ENCODE results near the gene RDH11.
A peak's percentile ranks its signal among the peaks of the same experiment; 100 is the strongest.
"Not testable (repeated sequence)": the region's sequence is repeated elsewhere in the genome, so short reads cannot be mapped to it uniquely, and the experiment has no call there.

RDH11 gene, protein sequence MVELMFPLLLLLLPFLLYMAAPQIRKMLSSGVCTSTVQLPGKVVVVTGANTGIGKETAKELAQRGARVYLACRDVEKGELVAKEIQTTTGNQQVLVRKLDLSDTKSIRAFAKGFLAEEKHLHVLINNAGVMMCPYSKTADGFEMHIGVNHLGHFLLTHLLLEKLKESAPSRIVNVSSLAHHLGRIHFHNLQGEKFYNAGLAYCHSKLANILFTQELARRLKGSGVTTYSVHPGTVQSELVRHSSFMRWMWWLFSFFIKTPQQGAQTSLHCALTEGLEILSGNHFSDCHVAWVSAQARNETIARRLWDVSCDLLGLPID

DNA sequence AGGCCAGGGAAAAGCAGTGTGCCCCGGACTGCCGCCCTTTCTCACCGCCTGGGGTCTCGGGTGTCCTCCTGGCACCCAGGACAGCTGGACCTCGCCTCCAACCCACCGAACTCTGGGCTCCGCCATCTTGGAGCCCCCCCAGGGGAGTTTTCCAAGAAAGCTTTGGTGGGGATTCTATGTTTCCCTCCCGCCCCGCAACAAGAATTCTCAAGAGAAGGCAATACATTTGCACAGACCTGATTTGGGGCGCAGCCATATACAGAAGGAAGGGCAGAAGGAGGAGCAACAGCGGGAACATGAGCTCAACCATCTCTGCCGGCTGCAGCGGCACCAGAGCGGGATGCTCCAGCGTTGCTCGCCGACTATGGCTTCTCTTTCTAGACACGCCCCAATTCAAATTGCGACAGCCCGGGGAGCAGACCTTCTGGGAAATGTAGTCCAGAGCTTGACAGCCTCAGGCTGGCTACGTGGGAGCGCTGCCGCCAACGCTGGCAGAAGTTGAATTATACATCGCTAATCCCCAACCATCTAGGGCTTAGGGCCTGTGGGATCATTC is at the start of gene RDH11:
Gene RDH11 (minus strand): TSS at position 371 of the 556 bp plus-strand sequence. CDS start 61 bp downstream, at position 310.
- FAIRE-seq, result peak; percentile 99
- peak; percentile 100 for DNase-seq (ENCODE audit: insufficient read length, low spot score)

DNA sequence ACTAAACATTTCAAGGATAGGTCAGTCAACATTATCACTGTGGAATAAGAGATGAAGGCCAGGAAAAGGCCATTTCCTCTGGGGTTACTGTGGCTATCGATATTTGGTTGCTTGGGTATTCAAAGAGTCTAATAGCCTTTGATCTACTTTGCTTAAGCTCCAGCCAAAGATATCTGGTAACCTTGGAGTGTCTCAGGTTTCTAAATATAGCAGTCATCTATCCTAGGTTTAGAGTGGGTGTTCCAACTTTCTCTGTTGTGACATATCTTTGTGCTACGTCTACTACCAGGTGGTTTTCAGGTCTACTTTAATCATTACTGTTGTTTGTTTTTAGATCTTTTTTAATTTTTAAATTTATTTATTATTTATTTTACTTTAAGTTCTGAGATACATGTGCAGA is 48.5 kb upstream of the RDH11 start:
- FAIRE-seq, result peak; percentile 91
- DNase-seq (ENCODE audit: insufficient read length, low spot score), result no peak

GRCh38 chr14:67738740-67739504 is 43.4 kb upstream of the RDH11 start:
- DNase-seq (ENCODE audit: insufficient read length, low spot score), result peak; percentile 89
- FAIRE-seq, result peak; percentile 93

- DNase-seq (ENCODE audit: insufficient read length, low spot score), result no peak
- peak; percentile 52 for FAIRE-seq
Measured at GRCh38 chr14:67736771-67737170, 41.2 kb upstream of the RDH11 start.

GRCh38 chr14:67735336-67736147 is 40.0 kb upstream of the RDH11 start:
- peak; percentile 86 for FAIRE-seq
- no peak for DNase-seq (ENCODE audit: insufficient read length, low spot score)

GRCh38 chr14:67734675-67735074 is 39.1 kb upstream of the RDH11 start:
- FAIRE-seq, result no peak
- DNase-seq (ENCODE audit: insufficient read length, low spot score), result no peak

GRCh38 chr14:67733616-67734015 is 38.1 kb upstream of the RDH11 start:
- DNase-seq (ENCODE audit: insufficient read length, low spot score), result no peak
- FAIRE-seq, result no peak

DNA sequence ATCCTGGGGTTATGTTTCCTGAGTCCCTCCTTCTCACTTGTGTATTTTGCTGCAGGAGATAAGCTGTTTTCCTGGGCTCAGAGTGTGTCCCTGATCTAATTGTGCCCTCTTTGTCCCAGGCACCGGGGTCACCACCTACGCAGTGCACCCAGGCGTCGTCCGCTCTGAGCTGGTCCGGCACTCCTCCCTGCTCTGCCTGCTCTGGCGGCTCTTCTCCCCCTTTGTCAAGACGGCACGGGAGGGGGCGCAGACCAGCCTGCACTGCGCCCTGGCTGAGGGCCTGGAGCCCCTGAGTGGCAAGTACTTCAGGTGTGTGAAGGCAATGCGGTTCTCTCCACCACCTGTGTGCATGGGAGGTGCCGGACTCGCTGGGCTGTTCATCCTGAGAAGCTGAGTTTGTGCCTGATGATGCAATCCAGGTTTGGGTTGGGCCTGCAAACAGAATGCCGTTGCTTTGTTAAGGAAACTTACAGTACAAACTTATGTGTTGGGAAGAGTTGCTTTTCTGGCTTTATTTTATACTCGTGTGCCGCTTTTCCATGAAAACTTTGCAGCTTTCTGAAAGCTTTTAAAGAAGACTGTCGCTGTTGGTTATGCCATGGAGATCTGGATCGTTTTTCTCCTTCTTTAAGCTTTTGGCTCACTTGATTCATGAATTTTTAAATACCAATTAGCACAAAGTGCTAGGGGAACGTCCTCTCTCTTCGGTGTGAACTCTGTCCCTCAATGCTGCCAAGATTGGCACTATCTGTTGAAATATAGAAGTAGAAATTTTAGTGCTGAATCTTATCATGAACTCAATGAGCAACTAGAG is 33.7 kb upstream of the RDH11 start:
- no peak for DNase-seq (ENCODE audit: insufficient read length, low spot score)
- FAIRE-seq, result peak; percentile 81

DNA sequence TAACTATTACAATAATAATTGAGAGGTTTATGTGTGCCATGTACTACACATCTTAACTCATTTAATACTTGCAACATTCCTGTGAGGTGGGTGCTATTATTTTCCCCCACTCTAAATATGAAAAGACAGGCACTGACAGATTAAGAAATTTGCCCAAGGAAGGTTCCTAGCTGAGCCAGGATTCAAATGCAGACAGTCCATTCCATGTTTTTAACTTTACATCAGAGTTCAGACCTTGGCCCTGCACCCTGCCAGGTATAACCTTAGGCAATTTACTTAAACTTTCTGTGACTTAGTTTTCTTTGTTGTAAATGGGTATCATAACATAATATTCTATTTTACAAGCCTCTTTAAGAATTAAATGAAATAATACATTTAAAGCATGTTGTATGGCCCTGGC is 32.7 kb upstream of the RDH11 start:
- DNase-seq (ENCODE audit: insufficient read length, low spot score), result no peak
- no peak for FAIRE-seq

DNA sequence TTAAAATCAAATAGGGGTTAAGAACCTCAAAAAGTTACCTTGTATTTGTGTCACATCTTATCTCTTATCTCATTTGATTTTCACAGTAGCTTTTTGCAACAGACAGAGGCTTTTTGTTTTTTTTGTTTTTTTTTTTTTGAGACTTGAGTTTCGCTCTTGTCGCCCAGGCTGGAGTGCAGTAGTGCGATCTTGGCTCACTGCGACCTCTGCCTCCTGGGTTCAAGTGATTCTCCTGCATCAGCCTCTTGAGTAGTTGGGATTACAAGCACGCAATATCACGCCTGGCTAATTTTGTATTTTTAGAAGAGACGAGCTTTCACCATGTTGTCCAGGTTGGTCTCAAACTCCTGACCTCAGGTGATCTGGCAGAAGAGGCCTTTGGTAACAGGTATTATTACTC is 31.8 kb upstream of the RDH11 start:
- FAIRE-seq, result peak; percentile 62

DNA sequence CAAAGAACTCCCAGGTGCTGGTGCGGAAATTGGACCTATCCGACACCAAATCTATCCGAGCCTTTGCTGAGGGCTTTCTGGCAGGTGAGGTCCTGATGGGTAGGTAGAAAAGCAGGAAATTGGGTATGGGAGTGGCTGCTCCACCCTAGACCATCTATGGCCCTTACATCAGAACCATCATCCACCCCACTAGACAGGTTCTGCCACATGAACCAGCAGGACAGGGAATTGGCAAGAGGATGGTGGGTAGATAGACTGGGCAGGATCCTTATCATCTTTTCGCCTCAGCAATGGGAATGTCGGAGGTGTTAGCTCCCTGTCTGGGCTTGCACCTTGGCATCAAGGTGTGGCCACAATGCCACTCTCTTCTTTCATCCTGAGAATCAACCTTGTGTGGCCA is 29.6 kb upstream of the RDH11 start:
- FAIRE-seq, result no peak
- no peak for DNase-seq (ENCODE audit: insufficient read length, low spot score)

More for the DNA sequence above, 31.8 kb upstream of the RDH11 start:
- DNase-seq (ENCODE audit: insufficient read length, low spot score), result no peak

DNA sequence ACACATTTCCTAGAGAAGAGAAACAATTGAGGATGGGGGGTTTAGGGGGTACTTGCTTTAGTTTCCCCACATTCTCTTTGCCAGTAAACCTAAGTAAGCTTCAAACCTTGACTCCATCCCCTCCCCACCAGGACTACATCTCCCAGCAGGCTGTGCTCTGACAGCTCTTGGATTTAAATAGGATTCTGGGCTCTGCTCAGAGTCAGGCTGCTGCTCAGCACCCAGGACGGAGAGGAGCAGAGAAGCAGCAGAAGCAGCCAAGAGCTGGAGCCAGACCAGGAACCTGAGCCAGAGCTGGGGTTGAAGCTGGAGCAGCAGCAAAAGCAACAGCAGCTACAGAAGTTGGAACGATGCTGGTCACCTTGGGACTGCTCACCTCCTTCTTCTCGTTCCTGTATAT is 26.7 kb upstream of the RDH11 start:
- DNase-seq (ENCODE audit: insufficient read length, low spot score) (peak; percentile 69), FAIRE-seq (peak; percentile 95)

GRCh38 chr14:67721875-67722274 is 26.3 kb upstream of the RDH11 start:
- no peak for DNase-seq (ENCODE audit: insufficient read length, low spot score)

DNA sequence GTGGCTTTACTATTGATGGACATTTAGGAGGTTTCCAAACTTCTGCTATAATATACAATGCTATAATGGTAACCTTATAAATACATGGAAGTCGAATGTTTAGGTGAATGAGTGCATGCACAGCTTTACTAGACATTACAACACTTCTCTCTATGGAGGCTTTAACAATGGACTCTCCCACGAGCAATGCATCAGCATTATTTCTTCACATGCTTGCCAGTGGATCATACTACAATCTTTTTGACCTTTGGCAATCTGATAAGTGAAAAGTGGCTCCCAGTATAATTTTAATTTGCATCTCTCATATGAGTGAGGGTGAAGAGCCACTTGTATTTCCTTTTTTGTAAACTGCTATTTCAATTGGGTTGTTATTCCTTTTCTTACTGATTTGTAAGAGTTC is 24.3 kb upstream of the RDH11 start:
- FAIRE-seq, result no peak
- DNase-seq (ENCODE audit: insufficient read length, low spot score), result no peak

More at GRCh38 chr14:67721875-67722274, 26.3 kb upstream of the RDH11 start:
- no peak for FAIRE-seq

DNA sequence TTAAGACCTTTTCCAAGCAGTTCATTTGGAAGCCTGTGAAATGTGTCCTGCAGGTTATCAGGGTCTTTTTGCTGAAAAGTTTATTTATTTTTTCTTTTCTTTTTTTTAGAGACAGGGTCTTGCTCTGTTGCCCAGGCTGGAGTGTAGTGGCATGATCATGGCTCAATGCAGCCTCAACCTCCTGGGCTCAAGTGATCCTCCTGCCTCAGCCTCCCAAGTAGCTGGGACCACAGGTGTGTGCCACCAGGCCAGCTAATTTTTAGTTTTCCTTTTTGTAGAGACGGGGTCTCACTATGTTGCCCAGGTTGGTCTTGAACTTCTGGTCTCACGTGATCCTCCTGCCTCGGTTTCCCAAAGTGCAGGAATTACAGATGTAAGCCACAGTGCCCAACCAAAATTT is 23.8 kb upstream of the RDH11 start:
- DNase-seq (ENCODE audit: insufficient read length, low spot score); FAIRE-seq: not testable (repeated sequence)

- DNase-seq (ENCODE audit: insufficient read length, low spot score) (no peak), FAIRE-seq (peak; percentile 96)
Measured at GRCh38 chr14:67718265-67718664, 22.7 kb upstream of the RDH11 start.

DNA sequence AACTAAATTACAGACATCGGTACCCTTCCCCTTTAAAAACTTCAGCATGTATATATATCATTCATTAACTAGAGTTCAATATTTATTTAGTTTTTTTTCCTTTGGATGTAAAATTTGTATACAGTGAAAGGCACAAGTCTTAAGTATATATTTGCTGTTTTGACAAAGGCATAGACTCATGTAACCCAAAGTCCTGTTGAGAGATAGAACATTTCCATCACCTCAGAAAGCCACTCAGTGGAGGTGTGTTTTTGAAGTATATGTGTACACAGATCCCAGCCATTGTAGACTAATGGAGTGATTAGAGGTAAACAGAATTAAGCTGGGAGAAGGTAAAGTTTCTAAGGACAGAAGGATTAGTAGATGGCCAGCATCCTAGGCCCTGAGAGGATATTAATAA is 21.5 kb upstream of the RDH11 start:
- no peak for FAIRE-seq
- no peak for DNase-seq (ENCODE audit: insufficient read length, low spot score)

GRCh38 chr14:67710209-67710608 is 14.6 kb upstream of the RDH11 start:
- DNase-seq (ENCODE audit: insufficient read length, low spot score) (no peak), FAIRE-seq (no peak)

- peak; percentile 81 for FAIRE-seq
- not testable (repeated sequence) for DNase-seq (ENCODE audit: insufficient read length, low spot score)
Measured at GRCh38 chr14:67709796-67710195, 14.2 kb upstream of the RDH11 start.

- not testable (repeated sequence) for FAIRE-seq; DNase-seq (ENCODE audit: insufficient read length, low spot score)
Measured at GRCh38 chr14:67709346-67709745, 13.8 kb upstream of the RDH11 start.

All from HTR-8/SVneo (cell line).